ELR (cell line): ENCODE measurements around the gene SPATA6L.
"Not testable (repeated sequence)": the region's sequence is repeated elsewhere in the genome, so short reads cannot be mapped to it uniquely, and the experiment has no call there.

ENCODE experiments used
- DNase-seq: peaks from one replicate; pipeline ENCODE4 v3.0.0-alpha.2; 2015; ENCODE audit warnings: low read depth

SPATA6L gene

GRCh38 chr9:4630836-4631235 is 35.4 kb downstream of the SPATA6L start:
- DNase-seq, result peak; percentile 7

DNA sequence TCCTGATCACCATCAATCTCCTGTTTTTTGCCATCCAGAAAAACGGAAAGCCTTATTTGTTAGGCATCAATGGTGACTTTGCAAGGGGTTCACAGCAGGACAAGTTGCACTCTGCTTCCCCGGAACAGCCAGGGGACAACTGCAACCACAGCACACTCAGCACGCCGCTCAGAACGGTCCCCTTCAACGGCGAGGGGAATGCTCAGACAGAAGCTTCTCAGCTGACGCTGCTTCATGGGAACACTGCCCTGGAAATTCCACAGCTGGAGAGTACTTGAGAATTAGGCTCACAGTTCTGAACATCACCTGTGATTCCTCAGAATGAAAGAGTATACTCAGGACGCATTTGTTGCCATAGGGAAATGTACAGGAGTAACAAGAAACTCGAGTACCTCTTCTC is 44.3 kb downstream of the SPATA6L start:
- DNase-seq, result no peak

GRCh38 chr9:4620881-4621555 is 45.3 kb downstream of the SPATA6L start:
- no peak for DNase-seq

DNA sequence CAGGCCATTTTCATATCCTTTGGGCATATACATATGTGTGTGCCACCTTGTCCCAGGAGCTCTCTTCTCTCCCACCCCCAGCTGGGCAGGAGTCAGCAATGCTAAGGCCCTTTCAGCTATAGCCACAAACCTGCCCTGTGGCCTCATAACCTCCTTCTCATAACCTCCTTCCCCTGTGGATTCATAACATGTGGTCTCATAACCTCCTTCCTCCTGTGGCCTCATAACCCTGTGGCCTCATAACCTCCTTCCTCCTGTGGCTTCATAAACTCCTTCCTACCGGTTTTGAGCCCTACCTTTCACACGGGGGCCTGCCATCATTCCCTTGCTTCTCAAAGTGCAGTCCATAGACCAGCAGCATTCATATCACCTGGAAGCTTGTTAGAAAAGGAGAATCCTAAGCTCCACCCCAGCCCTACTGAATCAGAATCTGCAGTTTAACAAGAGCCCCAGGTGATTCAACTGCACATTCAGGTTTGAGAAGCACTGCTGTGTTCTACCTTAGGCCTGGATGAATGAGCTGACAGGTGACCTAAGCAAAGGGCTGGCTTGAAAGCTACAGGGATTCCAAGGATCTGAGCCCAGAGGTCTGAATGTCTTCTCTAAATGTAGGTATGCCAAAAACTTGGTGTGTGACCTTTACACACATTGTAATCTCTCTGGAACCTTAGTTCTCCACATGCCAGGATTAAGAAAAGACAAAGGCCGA is 46.1 kb downstream of the SPATA6L start:
- DNase-seq, result no peak

DNA sequence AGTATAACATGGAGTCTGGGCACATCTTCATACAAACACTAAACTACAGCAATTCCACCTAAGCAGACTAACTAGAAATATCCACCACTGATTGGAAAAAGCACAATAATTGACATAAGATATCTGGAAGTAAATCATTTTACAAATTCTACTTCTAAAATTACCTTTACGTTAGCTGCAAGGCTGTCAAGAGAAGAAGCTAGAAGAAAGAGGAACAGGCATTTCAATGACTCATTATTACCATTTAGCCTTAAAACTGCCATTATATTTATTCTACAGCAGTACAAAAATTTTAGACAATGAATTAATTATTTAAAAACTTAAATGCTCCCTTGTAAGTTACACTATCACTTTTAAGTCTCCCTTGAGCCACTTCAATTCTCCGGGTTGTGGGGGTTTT is 47.6 kb downstream of the SPATA6L start:
- DNase-seq, result no peak

DNA sequence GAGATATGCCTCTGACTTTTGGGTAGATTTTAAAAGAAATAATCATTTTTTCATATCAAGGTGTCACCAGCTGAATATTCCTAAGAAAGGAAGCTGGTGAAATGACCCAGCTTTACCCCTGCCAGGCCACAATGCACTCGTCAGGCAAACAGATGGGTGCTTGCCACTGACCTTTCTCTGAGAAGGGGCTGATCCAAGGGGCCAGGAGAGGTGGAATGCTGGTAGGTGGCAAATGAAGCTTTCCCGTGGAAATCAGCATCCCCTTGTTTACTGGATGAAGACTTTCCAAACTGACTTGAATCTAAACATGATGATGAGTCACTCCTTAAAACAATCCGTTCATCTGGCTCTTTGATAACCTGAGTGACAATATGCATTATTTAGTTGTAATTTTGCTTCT is 48.5 kb downstream of the SPATA6L start:
- no peak for DNase-seq

- DNase-seq, result no peak
These were observed 50.5 kb downstream of the SPATA6L start for GRCh38 chr9:4615778-4616177.

GRCh38 chr9:4615251-4615650 is 51.0 kb downstream of the SPATA6L start:
- DNase-seq, result peak; percentile 25

- no peak for DNase-seq
These were observed 51.7 kb downstream of the SPATA6L start for GRCh38 chr9:4614627-4615026.

GRCh38 chr9:4606033-4606432 is 60.2 kb downstream of the SPATA6L start:
- not testable (repeated sequence) for DNase-seq

- DNase-seq, result peak; percentile 72
These were observed 61.6 kb downstream of the SPATA6L start for GRCh38 chr9:4604678-4605095.

DNA sequence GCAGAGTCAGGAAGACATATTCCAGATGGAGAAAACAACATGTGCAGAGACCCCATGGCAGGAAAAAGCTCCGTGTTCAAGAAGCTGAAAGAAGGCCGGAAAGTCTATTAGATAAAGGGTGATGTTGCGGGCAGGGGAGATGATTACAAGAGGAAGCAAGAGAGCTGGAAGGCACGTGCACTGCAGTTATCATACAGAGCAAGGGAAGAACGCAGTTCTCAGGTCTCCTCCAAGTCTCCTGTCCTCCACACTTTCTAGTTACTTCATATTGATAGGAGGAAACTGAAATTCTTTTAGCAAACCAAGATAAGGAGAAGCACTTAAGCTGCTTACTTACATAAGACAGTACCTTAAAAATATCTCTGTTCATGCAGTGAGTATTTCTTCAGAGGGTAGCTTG is 62.5 kb downstream of the SPATA6L start:
- DNase-seq, result no peak

DNA sequence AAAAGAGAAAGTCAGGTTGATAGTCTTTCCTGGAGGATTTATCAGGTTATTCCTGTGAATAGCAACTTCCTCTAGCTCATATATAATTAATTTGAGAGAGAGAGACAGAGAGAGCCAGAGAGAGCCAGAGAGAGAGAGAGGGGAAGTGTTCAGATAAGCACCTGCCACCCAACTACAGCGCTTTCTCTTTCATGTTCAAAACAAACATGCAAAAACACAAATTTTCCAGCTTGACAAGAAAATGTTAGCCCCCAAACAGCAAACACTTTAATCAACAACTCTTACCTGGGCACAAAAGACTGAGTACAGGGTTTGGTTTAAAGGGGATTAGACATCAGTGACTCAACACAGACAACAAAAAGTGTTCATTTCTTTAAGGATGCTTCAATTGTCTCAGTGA is 65.9 kb downstream of the SPATA6L start:
- no peak for DNase-seq

GRCh38 chr9:4596165-4596922 is 69.9 kb downstream of the SPATA6L start:
- no peak for DNase-seq

DNA sequence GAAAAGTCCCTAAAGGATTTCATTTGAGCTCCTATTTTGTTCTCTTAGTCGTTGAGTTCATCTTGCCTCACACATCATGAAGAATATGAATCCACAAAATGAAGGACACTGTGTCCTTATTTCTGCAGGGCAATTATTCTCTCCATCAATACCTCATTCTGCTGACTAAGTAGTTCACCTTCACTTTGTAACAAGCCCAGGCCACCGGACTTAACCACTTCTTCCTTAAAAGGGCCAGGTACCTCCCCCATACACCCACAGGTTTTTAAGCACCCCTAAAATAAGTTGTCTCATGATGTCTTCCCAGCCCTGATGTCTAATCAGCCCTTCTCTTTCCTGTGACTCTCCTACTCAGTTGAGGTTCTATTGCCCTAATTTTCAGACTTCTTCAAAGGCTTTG is 71.3 kb downstream of the SPATA6L start:
- DNase-seq, result no peak

- DNase-seq, result no peak
These were observed 71.7 kb downstream of the SPATA6L start for GRCh38 chr9:4594545-4594944.

- no peak for DNase-seq
These were observed 73.4 kb downstream of the SPATA6L start for GRCh38 chr9:4592886-4593285.

- DNase-seq, result no peak
These were observed 74.0 kb downstream of the SPATA6L start for GRCh38 chr9:4592295-4592694.

DNA sequence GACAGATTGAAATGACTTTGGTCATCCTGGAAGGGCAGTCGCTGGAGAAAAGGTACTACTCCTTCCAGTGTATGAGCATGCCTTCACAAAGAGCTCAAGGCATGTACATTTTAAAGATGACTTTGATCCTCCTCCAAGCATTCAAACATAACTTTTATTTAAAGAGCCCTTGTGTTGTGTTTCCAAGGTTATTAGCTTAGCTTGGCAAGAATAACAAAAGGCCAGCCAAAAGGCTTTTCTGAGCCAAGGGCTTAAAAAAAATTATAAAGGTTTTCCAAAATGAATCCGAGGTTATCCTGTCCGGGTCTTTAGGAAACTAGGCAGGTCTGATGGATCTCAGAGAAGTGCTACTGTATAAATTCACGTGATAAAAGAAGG is 75.2 kb downstream of the SPATA6L start:
- DNase-seq, result no peak

- DNase-seq, result peak; percentile 19
These were observed 75.7 kb downstream of the SPATA6L start for GRCh38 chr9:4590430-4591122.

GRCh38 chr9:4588721-4589120 is 77.6 kb downstream of the SPATA6L start:
- DNase-seq, result no peak

DNA sequence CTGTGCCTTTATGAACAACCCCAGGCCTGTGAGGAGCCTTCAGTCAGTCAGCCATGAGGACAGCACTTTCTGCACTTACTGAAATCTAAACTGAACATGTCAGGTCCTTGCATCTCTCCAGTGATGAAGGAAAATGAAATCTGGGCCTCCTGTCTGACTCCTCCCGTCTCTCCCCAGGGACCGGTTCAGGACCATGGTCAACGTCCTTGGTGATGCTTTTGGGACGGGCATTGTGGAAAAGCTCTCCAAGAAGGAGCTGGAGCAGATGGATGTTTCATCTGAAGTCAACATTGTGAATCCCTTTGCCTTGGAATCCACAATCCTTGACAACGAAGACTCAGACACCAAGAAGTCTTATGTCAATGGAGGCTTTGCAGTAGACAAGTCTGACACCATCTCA is 81.1 kb downstream of the SPATA6L start:
- DNase-seq, result peak; percentile 4

DNA sequence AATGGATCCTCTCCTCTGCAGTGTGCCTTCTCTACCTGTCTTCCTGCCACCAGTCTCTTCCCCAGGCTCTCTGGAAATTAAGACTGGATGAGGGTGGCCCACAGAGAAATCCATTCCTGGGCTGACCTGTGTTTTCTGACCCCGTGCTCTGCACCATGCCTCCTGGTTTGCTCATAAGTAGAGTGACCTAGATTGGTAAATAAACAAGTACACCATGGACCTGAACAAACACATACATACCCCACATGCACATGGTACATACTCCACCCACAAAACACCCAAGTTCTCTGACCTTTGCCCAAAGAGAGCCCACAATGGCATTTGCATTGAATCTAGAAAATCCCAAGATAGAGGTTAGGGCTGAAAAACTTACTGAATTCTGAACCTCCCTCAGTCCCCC is 81.6 kb downstream of the SPATA6L start:
- DNase-seq, result no peak
